ENCODE results near the gene GCDH.
"Not testable (repeated sequence)": the region's sequence is repeated elsewhere in the genome, so short reads cannot be mapped to it uniquely, and the experiment has no call there.

Gene GCDH

DNA sequence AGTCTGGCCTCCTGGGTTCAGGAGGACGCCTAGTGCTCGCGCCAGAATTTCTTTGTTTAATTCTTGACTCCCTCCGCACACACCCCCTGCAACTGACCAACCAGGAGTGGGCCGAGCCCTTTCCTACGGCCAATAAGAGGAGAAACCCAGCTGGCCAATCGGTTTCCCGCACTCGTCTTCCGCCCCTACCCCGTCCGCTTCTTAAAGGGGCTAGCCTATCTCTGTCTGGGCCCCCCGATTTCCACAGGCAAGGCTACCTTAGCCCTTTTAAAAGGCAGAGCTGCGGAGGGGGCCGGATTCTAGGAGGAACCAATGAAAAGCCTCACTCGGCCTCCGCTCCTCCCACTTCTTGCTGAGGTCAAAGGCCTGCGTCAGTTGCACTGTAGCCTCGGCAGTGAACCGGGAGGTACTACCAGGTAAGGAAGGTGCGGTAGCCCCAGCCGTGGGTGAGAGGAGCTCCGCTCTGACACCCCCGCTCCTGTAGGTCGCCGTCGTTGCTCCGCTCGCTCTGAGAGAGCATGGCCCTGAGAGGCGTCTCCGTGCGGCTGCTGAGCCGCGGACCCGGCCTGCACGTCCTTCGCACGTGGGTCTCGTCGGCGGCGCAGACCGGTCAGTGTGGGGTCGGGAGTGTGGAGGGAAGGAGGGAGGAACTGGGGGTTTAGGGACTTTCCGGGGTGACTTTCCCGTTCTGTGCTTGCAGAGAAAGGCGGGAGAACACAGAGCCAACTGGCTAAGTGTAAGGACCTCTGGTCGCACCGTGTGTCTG, at the start of gene GCDH:
TSS of gene GCDH (plus strand) at position 374 of the 766 bp plus-strand sequence. CDS start at position 519, 145 bp downstream.
- peak within 1 kb of the TSS; percentile 96 for H3K4me3 ChIP-seq (ENCODE audit: low read depth, low read length)

DNA sequence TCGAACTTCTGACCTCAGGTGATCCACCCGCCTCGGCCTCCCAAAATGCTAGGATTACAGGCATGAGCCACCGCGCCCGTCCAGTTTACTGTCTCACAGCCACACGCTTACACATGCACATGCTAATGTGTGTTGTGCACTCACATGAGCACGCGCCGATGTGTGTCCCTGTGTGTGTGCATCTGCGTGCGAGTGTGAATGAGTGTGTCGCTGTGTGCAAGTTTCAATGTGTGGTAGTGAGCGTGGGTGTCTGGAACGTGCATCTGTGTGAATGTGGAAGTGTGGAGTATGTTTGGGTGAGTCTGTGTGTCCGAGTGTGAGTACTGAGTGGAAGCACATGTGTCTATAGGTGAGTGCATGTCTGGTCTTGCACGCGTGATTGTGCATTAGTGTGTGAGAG, 48.4 kb upstream of the GCDH start:
- H3K4me3 ChIP-seq (ENCODE audit: low read depth, low read length) = no peak overlapping the region

DNA sequence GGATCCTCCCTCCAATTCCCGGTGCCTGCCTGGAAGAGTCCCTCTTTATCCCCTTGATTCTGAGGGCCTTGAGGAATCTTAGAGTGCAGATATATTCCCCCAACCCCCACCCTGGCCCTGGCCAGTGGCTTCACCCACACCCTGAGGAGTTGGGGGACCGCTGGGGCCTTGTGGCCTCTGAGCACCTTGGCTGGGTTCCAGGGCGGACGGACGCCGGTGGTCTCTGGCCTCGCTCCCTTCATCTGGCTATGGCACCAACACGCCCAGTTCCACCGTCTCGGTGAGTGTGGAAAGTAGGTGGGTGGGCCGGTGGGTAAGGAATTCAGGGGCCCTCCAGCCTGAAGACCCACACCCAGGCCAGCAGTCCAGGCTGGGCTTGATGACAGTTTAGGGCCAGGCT, 47.6 kb upstream of the GCDH start:
- H3K4me3 ChIP-seq (ENCODE audit: low read depth, low read length) = no peak overlapping the region

DNA sequence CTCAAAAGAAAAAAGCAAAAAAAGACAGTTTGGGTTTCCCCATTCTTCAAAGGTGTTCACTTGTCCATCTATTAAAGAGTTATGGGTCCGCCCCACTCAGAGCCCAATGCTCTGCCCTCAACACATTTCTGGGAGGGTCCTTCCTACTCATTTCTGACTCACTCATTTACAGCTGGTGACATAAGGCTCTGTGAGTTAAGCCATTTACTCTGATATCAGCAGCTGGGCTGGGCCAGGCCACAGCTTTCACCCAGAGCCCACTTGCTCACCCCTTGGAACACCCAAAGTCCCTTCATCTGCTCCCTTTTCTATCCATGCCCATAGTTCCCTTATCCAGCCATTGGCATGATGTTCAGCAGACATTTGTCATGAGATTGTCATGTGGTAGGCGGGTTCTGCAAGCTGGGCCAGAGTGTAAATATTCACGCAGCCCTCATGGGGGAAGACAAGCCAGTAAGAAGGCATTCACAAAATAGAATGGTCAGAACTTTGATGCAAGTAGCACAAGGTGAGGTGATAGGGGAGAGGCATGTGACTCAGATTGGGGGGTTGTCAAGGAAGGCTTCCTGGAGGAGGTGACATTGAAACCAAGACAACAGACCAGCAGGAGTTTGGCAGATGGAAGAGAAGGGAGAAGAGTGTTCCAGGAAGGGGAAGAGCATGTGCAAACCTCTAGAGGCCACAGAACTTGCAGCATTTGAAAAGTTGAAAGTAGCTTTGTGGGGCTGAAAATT, 46.8 kb upstream of the GCDH start:
- H3K4me3 ChIP-seq (ENCODE audit: low read depth, low read length) = no peak overlapping the region

DNA sequence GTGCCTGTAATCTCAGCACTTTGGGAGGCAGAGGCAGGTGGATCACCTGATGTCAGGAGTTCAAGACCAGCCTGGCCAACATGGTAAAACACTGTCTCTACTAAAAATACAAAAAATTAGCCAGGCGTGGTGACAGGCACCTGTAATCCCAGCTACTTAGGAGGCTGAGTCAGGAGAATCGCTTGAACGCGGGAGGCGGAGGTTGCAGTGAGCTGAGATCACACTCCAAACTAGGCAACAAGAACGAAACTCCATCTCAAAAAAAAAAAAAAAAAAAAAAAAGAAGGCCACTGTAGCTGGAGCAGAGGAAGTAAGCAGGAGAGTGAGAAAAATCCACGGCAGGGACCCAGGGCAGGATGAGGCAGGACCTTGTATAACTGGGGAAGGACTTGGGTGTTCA, 44.3 kb upstream of the GCDH start:
- H3K4me3 ChIP-seq (ENCODE audit: low read depth, low read length) = not testable (repeated sequence)

DNA sequence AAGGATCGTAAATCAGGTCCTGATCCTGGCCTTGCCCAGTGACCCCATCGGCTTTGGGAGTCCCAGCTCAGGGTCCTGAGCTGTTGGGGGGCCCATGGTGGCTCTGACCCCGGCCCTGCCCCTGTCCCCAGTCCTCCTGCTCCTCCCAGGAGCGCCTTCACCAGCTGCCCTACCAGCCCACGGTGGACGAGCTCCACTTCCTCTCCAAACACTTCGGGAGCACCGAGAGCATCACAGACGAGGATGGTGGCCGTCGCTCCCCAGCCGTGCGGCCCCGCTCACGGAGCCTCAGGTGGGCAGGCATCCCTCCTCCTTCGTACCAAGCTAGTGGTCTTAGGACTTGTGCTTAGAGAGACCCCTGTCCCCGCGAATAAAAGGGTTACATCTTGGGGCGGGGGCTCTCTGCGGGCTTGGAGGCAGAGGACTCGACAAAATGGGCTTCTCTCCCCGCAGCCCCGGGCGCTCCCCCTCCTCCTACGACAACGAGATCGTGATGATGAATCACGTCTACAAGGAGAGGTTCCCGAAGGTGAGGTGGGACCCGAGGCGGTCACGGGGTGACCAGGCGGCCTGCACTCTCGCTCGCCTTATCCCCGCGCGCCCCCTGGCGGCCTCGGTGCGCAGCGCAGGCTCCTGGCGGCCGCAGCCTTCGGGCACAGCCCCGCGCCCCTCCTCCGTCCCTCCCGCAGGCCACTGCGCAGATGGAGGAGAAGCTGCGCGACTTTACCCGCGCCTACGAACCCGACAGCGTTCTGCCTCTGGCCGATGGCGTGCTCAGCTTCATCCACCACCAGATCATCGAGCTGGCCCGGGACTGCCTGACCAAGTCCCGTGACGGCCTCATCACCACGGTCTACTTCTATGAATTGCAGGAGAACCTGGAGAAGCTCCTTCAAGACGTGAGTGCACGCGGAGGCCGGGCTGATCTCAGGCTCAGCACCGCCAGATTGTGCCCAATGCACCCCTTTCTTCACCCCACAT, 43.5 kb upstream of the GCDH start:
- H3K4me3 ChIP-seq (ENCODE audit: low read depth, low read length) = no peak overlapping the region

DNA sequence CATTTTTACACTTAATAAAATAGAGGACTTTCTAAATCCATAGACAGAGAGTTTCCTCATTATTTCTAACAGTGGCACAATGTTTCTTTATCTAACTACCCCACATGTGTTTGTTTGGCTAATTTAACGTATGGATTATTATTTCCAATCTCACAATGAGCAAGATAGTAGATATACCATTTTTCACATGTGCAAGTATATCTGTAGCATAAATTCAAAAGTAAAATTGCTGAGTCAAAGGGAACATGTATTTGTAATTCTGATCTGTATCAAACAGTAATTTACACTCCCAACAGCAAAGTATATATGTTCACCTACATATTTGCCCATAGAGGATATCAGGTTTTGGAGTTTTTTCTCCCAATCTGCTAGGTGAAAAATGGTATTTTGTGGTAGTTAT, 34.3 kb upstream of the GCDH start:
- H3K4me3 ChIP-seq (ENCODE audit: low read depth, low read length) = no peak overlapping the region

DNA sequence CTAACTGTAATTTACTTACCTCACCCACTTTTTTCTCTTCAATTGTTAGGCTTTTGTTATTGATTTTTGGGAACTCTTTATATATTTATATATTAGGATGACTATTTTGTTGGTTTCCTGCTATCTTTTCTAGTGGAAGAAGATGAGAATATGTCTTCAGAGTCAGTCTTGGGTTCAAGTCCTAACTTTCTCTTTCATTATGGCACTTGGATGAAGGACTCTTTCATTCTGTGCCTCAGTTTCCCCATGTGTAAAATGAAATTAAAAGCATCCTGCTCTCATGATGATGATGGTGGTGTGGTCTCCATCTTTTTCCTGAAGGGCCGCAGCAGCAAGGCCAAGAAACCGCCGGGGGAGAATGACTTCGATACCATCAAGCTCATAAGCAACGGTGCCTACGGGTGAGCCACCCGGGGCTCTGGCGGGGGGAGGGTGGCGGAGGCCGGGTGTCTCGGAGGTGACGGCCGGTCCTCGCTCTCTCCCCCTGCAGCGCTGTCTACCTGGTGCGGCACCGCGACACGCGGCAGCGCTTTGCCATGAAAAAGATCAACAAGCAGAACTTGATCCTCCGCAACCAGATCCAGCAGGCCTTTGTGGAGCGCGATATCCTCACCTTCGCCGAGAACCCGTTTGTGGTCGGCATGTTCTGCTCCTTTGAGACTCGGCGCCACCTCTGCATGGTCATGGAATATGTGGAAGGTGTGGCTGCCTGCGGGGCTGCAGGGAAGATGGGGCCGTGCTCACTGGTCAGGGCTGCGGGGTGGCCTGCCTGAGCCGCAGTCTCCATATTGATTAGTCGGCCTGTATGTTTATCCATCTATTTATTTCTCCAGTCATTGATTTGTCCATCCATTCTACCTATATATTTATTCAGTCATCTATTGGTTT, 32.7 kb upstream of the GCDH start:
- no peak overlapping the region for H3K4me3 ChIP-seq (ENCODE audit: low read depth, low read length)

DNA sequence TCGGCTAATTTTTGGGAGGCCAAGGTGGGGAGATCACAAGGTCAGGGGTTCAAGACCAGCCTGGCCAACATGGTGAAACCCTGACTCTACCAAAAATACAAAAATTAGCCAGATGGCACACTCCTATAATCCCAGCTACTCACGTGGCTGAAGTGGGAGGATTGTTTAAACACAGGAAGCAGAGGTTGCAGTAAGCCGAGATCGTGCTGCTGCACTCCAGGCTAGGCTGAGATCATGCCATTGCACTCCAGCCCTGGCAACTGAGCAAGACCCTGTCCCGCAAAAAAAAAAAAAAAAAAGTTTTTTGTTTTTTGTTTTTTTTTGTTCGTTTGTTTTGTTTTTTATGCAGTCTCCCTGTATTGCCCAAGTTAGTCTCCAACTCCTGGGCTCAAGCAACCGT, 31.4 kb upstream of the GCDH start:
- no peak overlapping the region for H3K4me3 ChIP-seq (ENCODE audit: low read depth, low read length)

DNA sequence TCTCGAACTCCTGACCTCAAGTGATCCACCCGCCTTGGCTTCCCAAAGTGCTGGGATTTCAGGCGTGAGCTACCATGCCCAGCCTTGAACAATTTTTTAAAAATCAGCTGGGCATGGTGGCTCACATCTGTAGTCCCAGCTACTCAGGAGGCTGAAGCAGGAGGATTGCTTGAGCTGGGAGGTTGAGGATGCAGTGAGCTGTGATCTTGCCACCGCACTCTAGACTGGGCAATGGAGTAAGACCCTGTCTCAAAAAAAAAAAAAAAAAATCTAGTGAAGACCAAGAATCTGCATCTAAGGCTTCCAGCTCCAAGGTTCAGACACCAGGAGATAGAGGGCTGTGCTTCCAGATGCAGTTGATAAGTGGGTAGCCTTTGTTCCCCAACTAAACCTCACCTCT, 26.8 kb upstream of the GCDH start:
- no peak overlapping the region for H3K4me3 ChIP-seq (ENCODE audit: low read depth, low read length)

DNA sequence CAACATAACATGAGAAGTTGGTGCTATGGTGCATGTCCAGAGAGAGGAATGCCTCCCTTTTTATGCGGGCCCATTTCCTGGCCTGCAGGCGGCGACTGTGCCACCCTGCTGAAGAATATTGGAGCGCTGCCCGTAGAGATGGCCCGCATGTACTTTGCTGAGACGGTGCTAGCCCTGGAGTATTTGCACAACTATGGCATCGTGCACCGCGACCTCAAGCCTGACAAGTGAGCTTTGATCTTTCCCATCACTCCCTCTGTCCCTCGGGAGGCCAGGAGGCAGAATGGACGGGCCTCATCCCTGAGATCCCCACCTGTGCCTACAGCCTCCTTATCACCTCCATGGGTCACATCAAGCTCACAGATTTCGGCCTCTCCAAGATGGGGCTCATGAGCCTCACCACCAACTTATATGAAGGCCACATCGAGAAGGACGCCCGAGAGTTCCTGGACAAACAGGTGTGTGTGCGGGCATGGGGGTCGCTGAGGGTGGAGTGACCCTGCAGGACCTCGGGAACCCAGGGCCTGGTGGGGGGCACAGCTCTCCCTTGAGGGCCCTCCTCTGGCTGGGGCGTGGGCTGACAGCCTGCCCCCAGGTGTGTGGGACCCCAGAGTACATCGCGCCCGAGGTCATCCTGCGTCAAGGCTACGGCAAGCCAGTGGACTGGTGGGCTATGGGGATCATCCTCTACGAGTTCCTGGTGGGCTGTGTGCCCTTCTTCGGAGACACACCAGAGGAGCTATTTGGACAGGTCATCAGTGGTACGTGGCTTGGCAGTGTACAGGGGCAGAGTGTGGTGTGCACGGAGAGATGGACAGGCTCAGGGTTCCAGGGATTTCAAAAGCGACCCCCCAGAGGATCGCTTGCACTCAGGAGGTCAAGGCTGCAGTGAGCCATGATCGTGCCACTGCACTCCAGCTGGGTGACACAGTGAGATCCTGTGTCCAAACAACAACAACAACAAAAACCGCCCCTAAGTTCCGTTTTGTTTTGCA, 25.9 kb upstream of the GCDH start:
- no peak overlapping the region for H3K4me3 ChIP-seq (ENCODE audit: low read depth, low read length)

DNA sequence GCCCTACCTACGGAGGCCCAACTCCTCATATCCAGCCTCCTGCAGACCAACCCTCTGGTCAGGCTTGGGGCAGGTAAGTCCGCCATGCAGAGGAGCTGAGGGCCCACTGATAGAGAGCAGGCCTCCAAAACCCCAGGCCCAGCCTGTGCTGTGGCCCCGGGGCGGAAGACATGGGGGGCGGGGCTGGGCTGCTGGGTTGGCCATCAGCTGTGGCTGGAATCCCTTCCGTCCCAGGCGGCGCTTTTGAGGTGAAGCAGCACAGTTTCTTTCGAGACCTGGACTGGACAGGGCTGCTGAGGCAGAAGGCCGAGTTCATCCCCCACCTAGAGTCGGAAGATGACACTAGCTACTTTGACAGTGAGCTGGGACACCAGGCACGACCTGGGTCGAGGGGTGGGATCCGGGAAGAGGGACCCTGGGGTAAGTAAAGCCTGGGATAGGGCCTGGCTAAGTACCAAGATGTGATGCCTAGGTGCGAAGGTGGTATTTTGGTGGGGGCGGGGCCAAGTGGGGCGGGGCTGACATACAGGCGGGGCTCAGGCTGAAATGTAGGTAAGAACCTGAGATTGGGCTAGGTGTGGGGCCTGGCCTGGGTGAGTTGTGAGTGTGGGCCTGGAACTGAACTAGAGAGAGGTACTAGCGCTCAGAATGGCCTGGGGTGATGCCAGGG, 25.1 kb upstream of the GCDH start:
- no peak overlapping the region for H3K4me3 ChIP-seq (ENCODE audit: low read depth, low read length)

DNA sequence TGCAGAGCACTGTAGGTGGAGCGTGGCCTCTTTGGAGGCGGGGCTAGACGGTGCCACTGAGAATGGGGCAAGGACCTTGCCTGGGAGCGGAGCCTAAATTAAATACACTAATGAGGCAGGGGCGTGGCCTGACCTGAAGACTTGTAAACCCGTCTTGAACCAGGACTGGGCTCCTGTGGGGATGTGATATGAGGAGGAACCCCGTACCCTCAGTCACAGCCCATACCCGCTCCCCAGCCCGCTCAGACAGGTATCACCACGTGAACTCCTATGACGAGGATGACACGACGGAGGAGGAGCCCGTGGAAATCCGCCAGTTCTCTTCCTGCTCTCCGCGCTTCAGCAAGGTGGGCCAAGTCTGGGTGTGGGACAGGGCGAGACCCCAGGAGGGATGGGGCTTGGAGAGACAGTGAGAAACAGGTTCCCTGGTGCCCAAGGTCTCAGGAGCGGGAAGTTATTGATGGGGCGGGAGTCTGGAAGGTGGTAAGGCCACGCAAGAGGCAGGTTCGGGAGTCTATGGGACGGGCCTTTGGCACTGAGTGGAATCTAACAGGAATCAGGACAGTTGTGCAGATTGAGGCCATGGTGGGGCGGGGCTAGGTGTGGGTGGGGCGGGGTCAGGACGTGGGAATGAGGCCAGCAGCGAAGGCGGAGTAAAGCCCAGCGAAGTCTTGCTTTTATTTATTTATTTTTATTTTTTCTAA, 24.4 kb upstream of the GCDH start:
- H3K4me3 ChIP-seq (ENCODE audit: low read depth, low read length) = no peak overlapping the region

DNA sequence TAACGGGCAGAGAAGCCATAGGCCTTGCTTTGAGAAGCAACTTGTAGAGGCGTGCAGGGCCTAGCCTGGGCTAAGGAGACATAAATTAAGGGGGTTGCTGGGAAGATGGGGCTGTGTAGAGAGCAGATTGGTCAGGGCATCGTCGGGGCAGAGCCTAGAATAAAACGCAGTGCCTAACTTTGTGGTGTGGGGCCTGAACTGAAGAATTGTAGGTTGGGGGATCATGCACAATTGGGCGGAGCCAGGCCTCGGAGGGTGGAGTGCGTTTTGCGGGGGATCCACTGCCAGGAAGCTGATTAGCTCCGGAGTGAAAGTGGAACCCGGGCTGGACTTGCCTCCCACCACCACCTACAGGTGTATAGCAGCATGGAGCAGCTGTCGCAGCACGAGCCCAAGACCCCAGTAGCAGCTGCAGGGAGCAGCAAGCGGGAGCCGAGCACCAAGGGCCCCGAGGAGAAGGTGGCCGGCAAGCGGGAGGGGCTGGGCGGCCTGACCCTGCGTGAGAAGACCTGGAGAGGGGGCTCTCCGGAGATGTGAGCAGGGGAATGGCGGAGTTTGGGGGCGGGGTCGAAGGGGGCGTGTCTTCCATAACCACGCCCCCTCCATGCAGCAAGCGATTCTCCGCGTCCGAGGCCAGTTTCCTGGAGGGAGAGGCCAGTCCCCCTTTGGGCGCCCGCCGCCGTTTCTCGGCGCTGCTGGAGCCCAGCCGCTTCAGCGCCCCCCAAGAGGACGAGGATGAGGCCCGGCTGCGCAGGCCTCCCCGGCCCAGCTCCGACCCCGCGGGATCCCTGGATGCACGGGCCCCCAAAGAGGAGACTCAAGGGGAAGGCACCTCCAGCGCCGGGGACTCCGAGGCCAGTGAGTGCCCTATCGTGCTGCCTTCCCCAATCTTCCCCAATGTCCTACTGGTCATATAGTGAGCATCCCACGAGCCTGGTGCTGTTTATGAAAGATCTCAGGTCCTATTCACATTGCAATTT, 23.6 kb upstream of the GCDH start:
- H3K4me3 ChIP-seq (ENCODE audit: low read depth, low read length) = peak overlapping the region; percentile 2

DNA sequence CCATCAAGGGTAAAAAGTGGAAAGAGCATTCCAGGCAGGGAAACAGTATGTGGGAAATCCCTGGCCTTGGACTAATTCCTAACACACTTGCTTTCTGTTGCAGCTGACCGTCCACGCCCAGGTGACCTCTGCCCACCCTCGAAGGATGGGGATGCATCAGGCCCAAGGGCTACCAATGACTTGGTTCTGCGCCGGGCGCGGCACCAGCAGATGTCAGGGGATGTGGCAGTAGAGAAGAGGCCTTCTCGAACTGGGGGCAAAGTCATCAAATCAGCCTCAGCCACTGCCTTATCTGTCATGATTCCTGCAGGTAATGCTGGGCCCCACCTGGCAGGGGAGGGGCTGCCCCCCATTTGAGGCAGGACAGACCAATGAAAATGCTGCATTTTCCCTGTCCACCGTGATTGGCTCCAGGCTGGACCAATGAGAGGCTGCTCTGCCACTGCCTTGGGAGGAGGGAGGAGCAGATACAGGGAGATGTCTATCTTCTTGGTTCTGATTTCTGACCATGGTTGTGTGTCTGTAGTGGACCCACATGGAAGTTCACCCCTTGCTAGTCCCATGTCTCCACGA, 22.3 kb upstream of the GCDH start:
- H3K4me3 ChIP-seq (ENCODE audit: low read depth, low read length) = no peak overlapping the region

DNA sequence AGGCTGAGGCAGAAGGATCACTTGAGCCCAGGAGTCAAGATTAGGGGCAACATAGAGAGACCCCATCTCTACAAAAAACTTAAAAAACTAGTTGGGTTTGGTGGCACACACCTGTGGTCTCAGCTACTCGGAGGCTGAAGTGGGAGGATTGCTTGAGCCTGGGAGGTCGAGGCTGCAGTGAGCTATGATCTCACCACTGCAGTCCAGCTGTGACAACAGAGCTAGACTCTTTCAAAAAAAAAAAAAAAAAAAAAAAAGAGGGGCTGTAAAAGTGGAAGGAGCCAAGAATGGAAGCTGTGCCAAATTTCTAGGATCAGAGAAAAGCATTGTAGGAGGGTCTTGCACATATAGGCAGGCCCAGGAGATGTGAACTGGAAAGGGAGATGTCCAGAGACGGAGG, 19.3 kb upstream of the GCDH start:
- no peak overlapping the region for H3K4me3 ChIP-seq (ENCODE audit: low read depth, low read length)

Data from iPS-11a (cell line).